Lower leg skin (tissue), 4 donors: ENCODE data around the gene GPATCH4. TPM values are rescaled to one million over a fixed set of nuclear protein-coding genes. Genes with fewer than 3 reads are reported as not detected.
"Not testable (repeated sequence)": the region's sequence is repeated elsewhere in the genome, so short reads cannot be mapped to it uniquely, and the experiment has no call there.

Experiments
- DNase-seq, 2 donors: peaks; one replicate each; pipeline ENCODE4 v3.0.0-alpha.2; 2019; ENCODE audit warnings: low spot score in 2 of 2
- H3K4me3 ChIP-seq: fragments of 200-600 bp; sonication (generic); 2 replicates; pipeline ENCODE4 v1.5.1; 2017; ENCODE audit warnings: mild to moderate bottlenecking, low read depth; ENCODE audit not compliant: poor library complexity, severe bottlenecking
- POLR2A ChIP-seq, 2 donors: fragments of 450-650 bp; IDR thresholded peaks; one replicate each; pipeline ENCODE4 v1.6.1; 2016 to 2017; ENCODE audit warnings: antibody characterized with exemption in 2 of 2, mild to moderate bottlenecking in 1 of 2, moderate library complexity in 1 of 2
- WGBS, 2 donors: methylation state at CpG; one replicate each; pipeline ENCODE4 v1.1.5; 2018; 5-methylcytosine and 5-hydroxymethylcytosine counted together
- intact Hi-C: fragments of 100-400 bp; cut with DNase I; formaldehyde crosslinking; loops from one replicate; pipeline ENCODE4 v1.15.0; 2023; ENCODE audit warnings: low total_unique reads
- total RNA-seq, 4 donors: library from RNA; depleted of rRNA; stranded (reverse); fragments of >200 nt; gene quantifications; one replicate each; pipeline ENCODE4 v1.1.0, GENCODE V29; 2016
- TF ChIP-seq, protein P1 (sequence below), 3 donors: fragments of 450-650 bp; IDR thresholded peaks; one replicate each; pipeline ENCODE4 v1.5.1; 2016; ENCODE audit warnings: antibody characterized with exemption in 3 of 3, mild to moderate bottlenecking in 3 of 3, moderate library complexity in 2 of 3

The GPATCH4 gene
- total RNA-seq, 4 donors from 2014 or later: 10.0 to 18.5 (median 13.9) TPM

GRCh38 chr1:156553860-156554485 lies 47.3 kb downstream of the GPATCH4 start:
- intact Hi-C loops: no loop called here
- H3K4me3 ChIP-seq: no peak overlapping the region
- no peak for DNase-seq
- 88 to 94% methylated on average over 6 of the region's 6 CpGs for WGBS, 2 donors
- TF ChIP-seq POLR2A (IDR thresholded peaks at IDR 0.05): no peak
- TF ChIP-seq, protein P1, sequence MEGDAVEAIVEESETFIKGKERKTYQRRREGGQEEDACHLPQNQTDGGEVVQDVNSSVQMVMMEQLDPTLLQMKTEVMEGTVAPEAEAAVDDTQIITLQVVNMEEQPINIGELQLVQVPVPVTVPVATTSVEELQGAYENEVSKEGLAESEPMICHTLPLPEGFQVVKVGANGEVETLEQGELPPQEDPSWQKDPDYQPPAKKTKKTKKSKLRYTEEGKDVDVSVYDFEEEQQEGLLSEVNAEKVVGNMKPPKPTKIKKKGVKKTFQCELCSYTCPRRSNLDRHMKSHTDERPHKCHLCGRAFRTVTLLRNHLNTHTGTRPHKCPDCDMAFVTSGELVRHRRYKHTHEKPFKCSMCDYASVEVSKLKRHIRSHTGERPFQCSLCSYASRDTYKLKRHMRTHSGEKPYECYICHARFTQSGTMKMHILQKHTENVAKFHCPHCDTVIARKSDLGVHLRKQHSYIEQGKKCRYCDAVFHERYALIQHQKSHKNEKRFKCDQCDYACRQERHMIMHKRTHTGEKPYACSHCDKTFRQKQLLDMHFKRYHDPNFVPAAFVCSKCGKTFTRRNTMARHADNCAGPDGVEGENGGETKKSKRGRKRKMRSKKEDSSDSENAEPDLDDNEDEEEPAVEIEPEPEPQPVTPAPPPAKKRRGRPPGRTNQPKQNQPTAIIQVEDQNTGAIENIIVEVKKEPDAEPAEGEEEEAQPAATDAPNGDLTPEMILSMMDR (IDR thresholded peaks at IDR 0.05): no peak

DNA sequence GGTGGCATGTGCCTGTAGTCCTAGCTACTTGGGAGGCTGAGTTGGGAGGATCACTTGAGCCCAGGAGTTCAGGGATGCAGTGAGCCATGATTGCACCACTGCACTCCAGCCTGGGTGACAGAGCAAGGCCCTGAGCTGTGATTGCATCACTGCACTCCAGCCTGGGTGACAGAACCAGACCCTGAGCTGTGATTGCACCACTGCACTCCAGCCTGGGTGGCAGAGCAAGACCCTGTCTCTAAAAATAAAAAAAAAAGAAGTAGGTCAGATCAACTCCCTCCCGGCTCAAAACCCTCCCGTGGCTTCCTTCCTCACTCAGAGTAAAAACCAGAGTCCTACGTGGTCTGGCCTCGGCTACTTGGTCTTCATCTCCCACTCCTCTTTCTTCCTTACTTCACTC lies 48.3 kb downstream of the GPATCH4 start:
- H3K4me3 ChIP-seq, intact Hi-C loops, DNase-seq: not testable (repeated sequence)
- WGBS, 2 donors: 89 to 92% methylated on average over 4 of the region's 4 CpGs

DNA sequence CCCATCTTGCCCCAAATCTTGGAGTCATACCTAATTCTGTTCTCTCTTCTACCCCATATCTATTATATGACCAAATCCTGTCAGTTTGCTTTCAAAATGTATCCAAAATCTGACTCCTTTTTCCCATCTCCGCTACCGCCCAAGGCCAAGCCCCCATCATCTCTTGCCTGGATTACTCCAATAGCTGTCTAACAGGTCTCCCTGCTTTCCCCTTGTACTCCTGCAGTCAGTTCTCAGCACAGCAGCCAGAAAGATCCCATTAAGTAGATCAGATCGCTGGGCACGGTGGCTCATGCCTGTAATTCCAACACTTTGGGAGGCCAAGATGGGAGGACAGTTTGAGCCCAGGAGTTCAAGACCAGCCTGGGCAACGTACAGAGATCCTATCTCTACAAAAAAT lies 48.8 kb downstream of the GPATCH4 start:
- DNase-seq: no peak
- H3K4me3 ChIP-seq: no peak overlapping the region
- TF ChIP-seq, protein P1 (IDR thresholded peaks at IDR 0.05): no peak
- no peak for TF ChIP-seq POLR2A (IDR thresholded peaks at IDR 0.05)
- intact Hi-C loops: no loop called here
- 73 to 75% methylated on average over 5 of the region's 5 CpGs for WGBS, 2 donors

- intact Hi-C loops: no loop called here
- no peak for TF ChIP-seq POLR2A (IDR thresholded peaks at IDR 0.05)
- TF ChIP-seq, protein P1 (IDR thresholded peaks at IDR 0.05): no peak
- no peak overlapping the region for H3K4me3 ChIP-seq
- no peak for DNase-seq
- 87 to 93% methylated on average over 6 of the region's 6 CpGs for WGBS, 2 donors
These were observed 49.4 kb downstream of the GPATCH4 start for GRCh38 chr1:156551869-156552268.

GRCh38 chr1:156551066-156551643 lies 50.1 kb downstream of the GPATCH4 start:
- H3K4me3 ChIP-seq: no peak overlapping the region
- WGBS, 2 donors: 80 to 91% methylated on average over 3 of the region's 3 CpGs
- no peak for DNase-seq
- TF ChIP-seq POLR2A (IDR thresholded peaks at IDR 0.05): no peak
- TF ChIP-seq, protein P1 (IDR thresholded peaks at IDR 0.05): no peak
- intact Hi-C loops: no loop called here

- TF ChIP-seq POLR2A (IDR thresholded peaks at IDR 0.05): no peak
- TF ChIP-seq, protein P1 (IDR thresholded peaks at IDR 0.05): no peak
These were observed 50.9 kb downstream of the GPATCH4 start for GRCh38 chr1:156550346-156550745.

More at GRCh38 chr1:156550346-156550745, 50.9 kb downstream of the GPATCH4 start:
- no peak for DNase-seq
- intact Hi-C loops: no loop called here
- no peak overlapping the region for H3K4me3 ChIP-seq
- 81 to 86% methylated on average over 5 of the region's 5 CpGs for whole genome bisulfite sequencing, 2 donors
